Measurements from ENCODE around the gene KCNJ6. TPM values are rescaled to one million over a fixed set of nuclear protein-coding genes. Genes with fewer than 3 reads are reported as not detected.

The KCNJ6 gene
- total RNA-seq, 1 experiment from 2014 or later = not detected

- DNase-seq = no peak
- no peaks in the 10 kb centered on the region for H3K4me1 ChIP-seq
- no peaks in the 10 kb centered on the region for H3K9me3 ChIP-seq
- BruUV-seq (replicated peaks) = no TSS peak
- no peaks in the 10 kb centered on the region for H3K36me3 Mint-ChIP-seq (ENCODE audit: insufficient read depth, unreplicated experiment)
- no peaks in the 10 kb centered on the region for H3K9me3 Mint-ChIP-seq (ENCODE audit: unreplicated experiment)
- H3K4me3 ChIP-seq (ENCODE audit: low read depth, low read length) = no peak overlapping the region
- CTCF ChIA-PET = no interaction called here
- H3K27ac Mint-ChIP-seq (ENCODE audit: unreplicated experiment) = no peak overlapping the region
- H3K4me1 Mint-ChIP-seq (ENCODE audit: low read depth, unreplicated experiment) = no peaks in the 10 kb centered on the region
- peaks cover 18% of the 10 kb centered on the region for H3K27me3 Mint-ChIP-seq (ENCODE audit: insufficient read depth, unreplicated experiment)
- POLR2A ChIA-PET = no interaction called here
- TF ChIP-seq CTCF (IDR thresholded peaks at IDR 0.05; ENCODE audit: insufficient read depth in 1 of 2, low read depth in 1 of 2, low read length in 1 of 2, severe bottlenecking in 1 of 2, unreplicated experiment in 1 of 2) = no peak
- no peak overlapping the region for H3K4me3 Mint-ChIP-seq (ENCODE audit: unreplicated experiment)
- no peaks in the 10 kb centered on the region for H3K27me3 ChIP-seq (replicated peaks; ENCODE audit: control insufficient read depth, insufficient read depth, low read length)
- intact Hi-C loops (cut with micrococcal nuclease; ENCODE audit: unreplicated experiment) = no loop called here
- H3K36me3 ChIP-seq (ENCODE audit: control insufficient read depth, insufficient read depth, low read length) = no peaks in the 10 kb centered on the region
These were observed 54.7 kb downstream of the KCNJ6 start for GRCh38 chr21:37861561-37861960.

- no peak for DNase-seq
- Mint-ChIP-seq H3K36me3 (ENCODE audit: insufficient read depth, unreplicated experiment) (no peaks in the 10 kb centered on the region), H3K4me1 (ENCODE audit: low read depth, unreplicated experiment) (no peaks in the 10 kb centered on the region), H3K4me3 (ENCODE audit: unreplicated experiment) (no peak overlapping the region), H3K9me3 (ENCODE audit: unreplicated experiment) (no peaks in the 10 kb centered on the region), H3K27ac (ENCODE audit: unreplicated experiment) (no peak overlapping the region), H3K27me3 (ENCODE audit: insufficient read depth, unreplicated experiment) (peaks cover 14% of the 10 kb centered on the region)
- ChIA-PET CTCF (interaction anchor here (0.6 kb wide), 1 partner anchor 685 kb away, joined by 4 read pairs; no protein-coding TSS in a partner anchor), POLR2A (no interaction called here)
- no peaks in the 10 kb centered on the region for H3K4me1 ChIP-seq
- H3K4me3 ChIP-seq (ENCODE audit: low read depth, low read length) = no peak overlapping the region
- intact Hi-C loops (cut with micrococcal nuclease; ENCODE audit: unreplicated experiment) = no loop called here
- no TSS peak for BruUV-seq (replicated peaks)
- H3K27me3 ChIP-seq (replicated peaks; ENCODE audit: control insufficient read depth, insufficient read depth, low read length) = no peaks in the 10 kb centered on the region
- H3K9me3 ChIP-seq = no peaks in the 10 kb centered on the region
- no peak for TF ChIP-seq CTCF (IDR thresholded peaks at IDR 0.05; ENCODE audit: insufficient read depth in 1 of 2, low read depth in 1 of 2, low read length in 1 of 2, severe bottlenecking in 1 of 2, unreplicated experiment in 1 of 2)
- no peaks in the 10 kb centered on the region for H3K36me3 ChIP-seq (ENCODE audit: control insufficient read depth, insufficient read depth, low read length)
These were observed 55.8 kb downstream of the KCNJ6 start for GRCh38 chr21:37860416-37860815.

- CTCF ChIA-PET = no interaction called here
- no peak for TF ChIP-seq CTCF (IDR thresholded peaks at IDR 0.05; ENCODE audit: insufficient read depth in 1 of 2, low read depth in 1 of 2, low read length in 1 of 2, severe bottlenecking in 1 of 2, unreplicated experiment in 1 of 2)
- no TSS peak for BruUV-seq (replicated peaks)
- Histone ChIP-seq H3K4me1 (no peaks in the 10 kb centered on the region), H3K9me3 (peaks cover 4% of the 10 kb centered on the region; the same call in 1 of the 2 replicates), H3K36me3 (ENCODE audit: control insufficient read depth, insufficient read depth, low read length) (no peaks in the 10 kb centered on the region), H3K4me3 (ENCODE audit: low read depth, low read length) (no peak overlapping the region), H3K27me3 (replicated peaks; ENCODE audit: control insufficient read depth, insufficient read depth, low read length) (no peaks in the 10 kb centered on the region)
- POLR2A ChIA-PET = no interaction called here
- Mint-ChIP-seq H3K27ac (ENCODE audit: unreplicated experiment) (no peak overlapping the region), H3K9me3 (ENCODE audit: unreplicated experiment) (peaks cover 22% of the 10 kb centered on the region), H3K36me3 (ENCODE audit: insufficient read depth, unreplicated experiment) (no peaks in the 10 kb centered on the region), H3K4me3 (ENCODE audit: unreplicated experiment) (no peak overlapping the region), H3K27me3 (ENCODE audit: insufficient read depth, unreplicated experiment) (peaks cover 16% of the 10 kb centered on the region), H3K4me1 (ENCODE audit: low read depth, unreplicated experiment) (no peaks in the 10 kb centered on the region)
- intact Hi-C loops (cut with micrococcal nuclease; ENCODE audit: unreplicated experiment) = no loop called here
- DNase-seq = no peak
These were observed 60.3 kb downstream of the KCNJ6 start for GRCh38 chr21:37855647-37856625.

All from Caco-2 (cell line).